A549 (cell line): ENCODE data around the gene ADA. TPM values are rescaled to one million over a fixed set of nuclear protein-coding genes. Genes with fewer than 3 reads are reported as not detected.

ENCODE experiments used
- ATAC-seq, 2 experiments: fragments of 200-7000 bp in 1 of 2; fragments of >200 bp in 1 of 2; cut with Nextera tagmentation in 1 of 2; cut with Tn5 transposase in 1 of 2; 3 replicates each; pipeline versions ENCODE4 v1.8.0 to v1.9.1; 2018 to 2020; ENCODE audit warnings: mild to moderate bottlenecking in 1 of 2, moderate library complexity in 1 of 2
- CTCF ChIA-PET: fragments of 300-600 bp; sonication (Branson Sonifier 250); formaldehyde crosslinking; extraction: SDS; loops from one replicate; lab custom pipeline; 2021; ENCODE audit warnings: antibody characterized with exemption, inconsistent platforms; lab: Yijun Ruan, JAX
- POLR2A ChIA-PET: fragments of 350-600 bp; formaldehyde crosslinking; extraction: SDS; loops from one replicate; lab custom pipeline; 2021; ENCODE audit warnings: antibody characterized with exemption, inconsistent platforms; lab: Yijun Ruan, JAX
- DNase-seq, 2 experiments: peaks; one replicate each; pipeline versions ENCODE4 v3.0.0 to v3.0.0-alpha.2; 2011 to 2016; ENCODE audit warnings: low read depth in 1 of 2, low spot score in 1 of 2
- FAIRE-seq: peaks from 2 replicates; lab custom pipeline; 2011; peaks lifted over from hg19 to GRCh38; lab: Jason Lieb, UNC
- H3K27ac ChIP-seq, 2 experiments: fragments of >200 bp; sonication (Bioruptor Twin); formaldehyde crosslinking; 3 replicates each; pipeline ENCODE4 v1.5.1; 2016 to 2017
- H3K4me1 ChIP-seq: fragments of >200 bp; sonication (Bioruptor Twin); formaldehyde crosslinking; 3 replicates; pipeline ENCODE4 v1.6.1; 2016
- H3K4me2 ChIP-seq: fragments of >200 bp; sonication (Bioruptor Twin); formaldehyde crosslinking; 3 replicates; pipeline ENCODE4 v1.6.1; 2016
- H3K4me3 ChIP-seq: fragments of >200 bp; sonication (Bioruptor Twin); formaldehyde crosslinking; 3 replicates; pipeline ENCODE4 v1.5.1; 2016
- H3K9me3 ChIP-seq: fragments of >200 bp; sonication (Bioruptor Twin); formaldehyde crosslinking; 3 replicates; pipeline ENCODE4 v1.6.1; 2016
- BHLHE40 ChIP-seq: IDR thresholded peaks from 2 replicates; pipeline ENCODE4 v1.6.1; 2012; ENCODE audit warnings: low read depth, low read length, inconsistent platforms
- CBX8 ChIP-seq: fragments of 200-600 bp; sonication (generic); IDR thresholded peaks from 2 replicates; pipeline ENCODE4 v1.6.1; 2016
- CHD2 ChIP-seq: fragments of 150-350 bp; IDR thresholded peaks from 2 replicates; pipeline ENCODE4 v1.6.1; 2014; ENCODE audit warnings: low read length; ENCODE audit not compliant: partially characterized antibody
- CHD4 ChIP-seq: fragments of 200-600 bp; sonication (generic); IDR thresholded peaks from 2 replicates; pipeline ENCODE4 v1.6.1; 2016; ENCODE audit warnings: antibody characterized with exemption, mild to moderate bottlenecking, borderline replicate concordance
- EHMT2 ChIP-seq: fragments of 200-600 bp; sonication (generic); IDR thresholded peaks from 2 replicates; pipeline ENCODE4 v1.6.1; 2016; ENCODE audit warnings: antibody characterized with exemption, low read depth, mild to moderate bottlenecking, moderate library complexity
- GATA3 ChIP-seq: IDR thresholded peaks from 2 replicates; pipeline ENCODE4 v1.6.1; 2012; ENCODE audit warnings: borderline replicate concordance
- HDAC2 ChIP-seq: fragments of 200-600 bp; sonication (generic); IDR thresholded peaks from 2 replicates; pipeline ENCODE4 v1.6.1; 2016
- HMGXB4 ChIP-seq: fragments of 250-450 bp; sonication (Bioruptor Pico); IDR thresholded peaks from 2 replicates; pipeline ENCODE4 v1.5.0; 2021; ENCODE audit warnings: mild to moderate bottlenecking, moderate library complexity, borderline replicate concordance
- HOXA7 ChIP-seq: fragments of 250-450 bp; sonication (Bioruptor Pico); IDR thresholded peaks from 2 replicates; pipeline ENCODE4 v1.5.0; 2020; ENCODE audit warnings: mild to moderate bottlenecking, moderate library complexity
- HOXB13 ChIP-seq: fragments of 250-450 bp; sonication (Bioruptor Pico); IDR thresholded peaks from 2 replicates; pipeline ENCODE4 v1.5.0; 2020; ENCODE audit warnings: low read depth, mild to moderate bottlenecking, moderate library complexity
- NPAS2 ChIP-seq: fragments of 250-450 bp; sonication (Bioruptor Pico); IDR thresholded peaks from 2 replicates; pipeline ENCODE4 v1.8.0; 2022; ENCODE audit warnings: mild to moderate bottlenecking, moderate library complexity, borderline replicate concordance
- REST ChIP-seq: fragments of 200-600 bp; sonication (generic); IDR thresholded peaks from 2 replicates; pipeline ENCODE4 v1.6.1; 2016; ENCODE audit warnings: antibody characterized with exemption, mild to moderate bottlenecking, moderate library complexity
- RFX5 ChIP-seq: fragments of 450-650 bp; IDR thresholded peaks from 2 replicates; pipeline ENCODE4 v1.7.1; 2014; ENCODE audit warnings: antibody characterized with exemption, mild to moderate bottlenecking, moderate library complexity
- SMC3 ChIP-seq: fragments of >200 bp; sonication (Bioruptor Twin); formaldehyde crosslinking; IDR thresholded peaks from 3 replicates; pipeline ENCODE4 v1.6.1; 2018; ENCODE audit warnings: inconsistent platforms
- SREBF2 ChIP-seq: fragments of 450-650 bp; IDR thresholded peaks from 2 replicates; pipeline ENCODE4 v1.6.1; 2014; ENCODE audit warnings: mild to moderate bottlenecking, moderate library complexity
- ZC3H11A ChIP-seq: fragments of 450-650 bp; IDR thresholded peaks from 2 replicates; pipeline ENCODE4 v1.6.1; 2014; ENCODE audit warnings: antibody characterized with exemption, mild to moderate bottlenecking
- ZNF302 ChIP-seq: fragments of 250-450 bp; sonication (Bioruptor Pico); IDR thresholded peaks from 2 replicates; pipeline ENCODE4 v1.9.0; 2021; ENCODE audit warnings: inconsistent platforms, mild to moderate bottlenecking, moderate library complexity
- WGBS: methylation state at CpG from one replicate; pipeline ENCODE4 v1.1.6; 2017; ENCODE audit errors: missing lambda C conversion rate; 5-methylcytosine and 5-hydroxymethylcytosine counted together
- polyA plus RNA-seq, 4 experiments: library from polyadenylated mRNA; depleted of rRNA in 3 of 4; stranded (reverse); fragments of >200 nt; fragmentation: RNase III in 1 of 4; extraction: RNeasy Plus Mini Kit Qiagen cat#74134 plus additional on column Dnase treatment in 1 of 4; gene quantifications; 2 replicates in 3 of 4; 3 replicates in 1 of 4; pipeline ENCODE4 v1.2.3, GENCODE V29; 2011 to 2017

The ADA gene
- polyA plus RNA-seq, 2 of the 4 experiments (the other 2 are of a cell fraction) = 34.5 to 48.1 TPM

- Histone ChIP-seq H3K4me2 (no peak overlapping the region), H3K4me3 (no peak overlapping the region), H3K4me1 (no peaks in the 10 kb centered on the region), H3K9me3 (peaks cover 15% of the 10 kb centered on the region), H3K27ac (no peak overlapping the region)
- FAIRE-seq (no peak), ATAC-seq (no peak), DNase-seq (no peak)
- ChIA-PET POLR2A (no interaction called here), CTCF (interaction anchor here (5.6 kb wide), 1 partner anchor 11 kb away, joined by 30 read pairs; no protein-coding TSS in a partner anchor)
- 92% methylated on average over 5 of the region's 5 CpGs for WGBS
- no peak for TF ChIP-seq EHMT2
- no peak for TF ChIP-seq SREBF2
- no peak for TF ChIP-seq HDAC2
- TF ChIP-seq SMC3 = no peak
- no peak for TF ChIP-seq NPAS2 (CRISPR knock-in tag)
- no peak for TF ChIP-seq CHD4
- no peak for TF ChIP-seq CBX8
- no peak for TF ChIP-seq HMGXB4 (CRISPR knock-in tag)
These were observed 31.5 kb downstream of the ADA start for GRCh38 chr20:44620030-44620429.

- no peak overlapping the region for H3K27ac ChIP-seq
- POLR2A ChIA-PET = no interaction called here
- CTCF ChIA-PET = interaction anchor here (0.9 to 5.6 kb wide), 5 partner anchors 10 to 108 kb away, joined by 3 to 30 read pairs (median 5); no protein-coding TSS in a partner anchor
- no peak overlapping the region for H3K4me2 ChIP-seq
- no peaks in the 10 kb centered on the region for H3K4me1 ChIP-seq
- no peak for TF ChIP-seq REST
- no peak for TF ChIP-seq GATA3
- no peak for TF ChIP-seq HDAC2
- no peak for TF ChIP-seq HOXA7
- TF ChIP-seq, all 56 proteins: peak for 0
- Histone ChIP-seq H3K9me3 (peaks cover 15% of the 10 kb centered on the region), H3K4me3 (no peak overlapping the region)
- DNase-seq (no peak), FAIRE-seq (no peak), ATAC-seq (no peak)
- 90% methylated on average over 7 of the region's 7 CpGs for WGBS
These were observed 32.2 kb downstream of the ADA start for GRCh38 chr20:44619294-44619693.

- 89% methylated on average over 14 of the region's 14 CpGs for WGBS
- TF ChIP-seq ZC3H11A = no peak
- no peak for TF ChIP-seq HOXB13
- no peak for TF ChIP-seq GATA3
- TF ChIP-seq SREBF2 = no peak
- TF ChIP-seq RFX5 = no peak
- TF ChIP-seq ZNF302 (CRISPR knock-in tag) = no peak
- TF ChIP-seq BHLHE40 = no peak
- TF ChIP-seq CHD2 = no peak
- DNase-seq = no peak
- Histone ChIP-seq H3K27ac (no peak overlapping the region), H3K4me3 (no peak overlapping the region), H3K9me3 (peaks cover 9% of the 10 kb centered on the region), H3K4me1 (no peaks in the 10 kb centered on the region), H3K4me2 (no peak overlapping the region)
- ChIA-PET POLR2A (no interaction called here), CTCF (interaction anchor here (0.8 to 5.6 kb wide), 10 partner anchors 9 to 400 kb away, joined by 3 to 30 read pairs (median 4); no protein-coding TSS in a partner anchor)
- no peak for FAIRE-seq
- no peak for ATAC-seq
These were observed 33.2 kb downstream of the ADA start for GRCh38 chr20:44618318-44618731.
